Natural killer cell treated with Interleukin-12 subunit alpha and Interleukin-12 subunit beta and Interleukin-15 and Interleukin-18, amount 100 ng/mL, for 72 hours (primary cell): ENCODE results near the gene ENTPD6. TPM values are rescaled to one million over a fixed set of nuclear protein-coding genes. Genes with fewer than 3 reads are reported as not detected.
"Not testable (repeated sequence)": the region's sequence is repeated elsewhere in the genome, so short reads cannot be mapped to it uniquely, and the experiment has no call there.

Experiments used
- ATAC-seq, 2 donors: fragments of 150-1000 bp; cut with Tn5 transposase in 1 of 2; sonication (Bioruptor Pico), chemical (Tn5 transposase) in 1 of 2; 2 replicates each; pipeline ENCODE4 v1.10.0; 2021
- DNase-seq: peaks from one replicate; pipeline ENCODE4 v3.0.0; 2022; ENCODE audit warnings: low spot score
- H3K27ac Mint-ChIP-seq, 2 donors: 1 replicate in 1 of 2; 2 replicates in 1 of 2; pipeline ENCODE4 v1.8.0; 2022; ENCODE audit warnings: mixed read lengths in 2 of 2, mild to moderate bottlenecking in 1 of 2, moderate library complexity in 1 of 2
- H3K27me3 Mint-ChIP-seq, 2 donors: 1 replicate in 1 of 2; 2 replicates in 1 of 2; pipeline ENCODE4 v1.8.0; 2022; ENCODE audit warnings: mixed read lengths in 2 of 2
- H3K36me3 Mint-ChIP-seq: one replicate; pipeline ENCODE4 v1.8.0; 2022; ENCODE audit warnings: mixed read lengths
- H3K4me1 Mint-ChIP-seq, 2 donors: 1 replicate in 1 of 2; 2 replicates in 1 of 2; pipeline ENCODE4 v1.8.0; 2022; ENCODE audit warnings: low read depth in 2 of 2, mixed read lengths in 2 of 2, mild to moderate bottlenecking in 1 of 2
- H3K4me3 Mint-ChIP-seq: one replicate; pipeline ENCODE4 v1.8.0; 2022; ENCODE audit warnings: mixed read lengths
- H3K9me3 Mint-ChIP-seq: 2 replicates; pipeline ENCODE4 v1.8.0; 2022; ENCODE audit warnings: mixed read lengths
- total RNA-seq, 2 donors: library from RNA; stranded (reverse); gene quantifications; one replicate each; pipeline ENCODE4 v1.2.3, GENCODE V29; 2022

Gene ENTPD6
- total RNA-seq, 2 donors from 2014 or later: 24.9 to 58.7 TPM

GRCh38 chr20:25176184-25176583 is 19.3 kb upstream of the ENTPD6 start:
- Mint-ChIP-seq H3K27ac (no peak overlapping the region), H3K36me3 (no peaks in the 10 kb centered on the region), H3K4me3 (no peak overlapping the region), H3K27me3 (peaks cover 0 to 5% of the 10 kb centered on the region in 2 donors), H3K9me3 (no peaks in the 10 kb centered on the region), H3K4me1 (no peaks in the 10 kb centered on the region)
- ATAC-seq (no peak), DNase-seq (no peak)

- H3K27ac Mint-ChIP-seq: no peak overlapping the region
- DNase-seq: no peak
- H3K36me3 Mint-ChIP-seq: peaks cover 3% of the 10 kb centered on the region
- H3K27me3 Mint-ChIP-seq: peaks cover 0 to 7% of the 10 kb centered on the region in 2 donors
- no peak overlapping the region for H3K4me3 Mint-ChIP-seq
- no peaks in the 10 kb centered on the region for H3K4me1 Mint-ChIP-seq
- ATAC-seq: no peak
- no peaks in the 10 kb centered on the region for H3K9me3 Mint-ChIP-seq
Observed at GRCh38 chr20:25177890-25178321, 17.6 kb upstream of the ENTPD6 start.

GRCh38 chr20:25178563-25179438 is 16.7 kb upstream of the ENTPD6 start:
- Mint-ChIP-seq H3K4me1 (no peaks in the 10 kb centered on the region), H3K27me3 (peaks cover 7 to 11% of the 10 kb centered on the region in 2 donors), H3K9me3 (peaks cover 3% of the 10 kb centered on the region), H3K27ac (no peak overlapping the region), H3K36me3 (peaks cover 12% of the 10 kb centered on the region), H3K4me3 (no peak overlapping the region)
- ATAC-seq (peak; percentile 60 to 61), DNase-seq (no peak)

GRCh38 chr20:25179439-25180089 is 15.9 kb upstream of the ENTPD6 start:
- peaks cover 20% of the 10 kb centered on the region for H3K36me3 Mint-ChIP-seq
- H3K4me1 Mint-ChIP-seq: no peaks in the 10 kb centered on the region
- ATAC-seq (no peak), DNase-seq (no peak)
- peaks cover 4% of the 10 kb centered on the region for H3K9me3 Mint-ChIP-seq
- H3K27ac Mint-ChIP-seq: no peak overlapping the region
- peaks cover 14 to 16% of the 10 kb centered on the region in 2 donors for H3K27me3 Mint-ChIP-seq
- H3K4me3 Mint-ChIP-seq: no peak overlapping the region

DNA sequence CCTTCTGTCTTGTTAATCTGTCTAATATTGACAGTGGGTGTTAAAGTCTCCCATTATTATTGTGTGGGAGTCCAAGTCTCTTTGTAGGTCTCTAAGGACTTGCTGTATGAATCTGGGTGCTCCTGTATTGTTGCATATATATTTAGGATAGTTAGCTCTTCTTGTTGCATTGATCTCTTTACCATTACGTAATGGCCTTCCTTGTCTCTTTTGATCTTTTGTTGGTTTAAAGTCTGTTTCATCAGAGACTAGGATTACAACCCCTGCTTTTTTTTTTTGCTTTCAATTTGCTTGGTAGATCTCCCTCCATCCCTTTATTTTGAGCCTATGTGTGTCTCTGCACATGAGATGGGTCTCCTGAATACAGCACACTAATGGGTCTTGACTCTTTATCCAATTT is 11.1 kb upstream of the ENTPD6 start:
- Mint-ChIP-seq H3K36me3 (peaks cover 28% of the 10 kb centered on the region), H3K27me3 (peaks cover 26 to 30% of the 10 kb centered on the region in 2 donors)
- DNase-seq, H3K27ac Mint-ChIP-seq, H3K4me3 Mint-ChIP-seq, H3K4me1 Mint-ChIP-seq, H3K9me3 Mint-ChIP-seq, ATAC-seq: not testable (repeated sequence)

- H3K4me1 Mint-ChIP-seq: no peaks in the 10 kb centered on the region
- peaks cover 28% of the 10 kb centered on the region for H3K36me3 Mint-ChIP-seq
- H3K4me3 Mint-ChIP-seq: no peak overlapping the region
- ATAC-seq (no peak), DNase-seq (no peak)
- peaks cover 29 to 38% of the 10 kb centered on the region in 2 donors for H3K27me3 Mint-ChIP-seq
- H3K9me3 Mint-ChIP-seq: peaks cover 4% of the 10 kb centered on the region
- no peak overlapping the region for H3K27ac Mint-ChIP-seq
Observed at GRCh38 chr20:25187220-25187619, 8.3 kb upstream of the ENTPD6 start.

DNA sequence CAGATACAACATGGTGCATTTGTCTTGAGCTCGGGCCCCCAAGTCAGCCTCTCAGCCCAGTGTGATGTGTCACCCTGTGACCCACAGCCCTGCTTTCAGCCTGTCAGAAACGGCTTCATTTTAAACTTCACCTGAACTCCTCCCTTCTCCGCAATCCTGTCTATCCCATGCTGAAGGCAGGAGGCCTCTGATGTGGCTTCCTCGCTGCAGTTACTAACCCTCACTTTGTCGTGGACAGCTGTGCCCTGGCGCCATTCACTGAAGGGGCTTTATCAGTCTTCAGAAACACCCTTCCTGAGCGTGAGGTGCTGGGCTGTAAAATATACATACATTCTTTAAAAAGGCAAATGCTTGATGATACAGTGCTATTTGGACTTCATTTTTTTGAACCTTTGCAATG is 7.9 kb upstream of the ENTPD6 start:
- no peak for ATAC-seq

DNA sequence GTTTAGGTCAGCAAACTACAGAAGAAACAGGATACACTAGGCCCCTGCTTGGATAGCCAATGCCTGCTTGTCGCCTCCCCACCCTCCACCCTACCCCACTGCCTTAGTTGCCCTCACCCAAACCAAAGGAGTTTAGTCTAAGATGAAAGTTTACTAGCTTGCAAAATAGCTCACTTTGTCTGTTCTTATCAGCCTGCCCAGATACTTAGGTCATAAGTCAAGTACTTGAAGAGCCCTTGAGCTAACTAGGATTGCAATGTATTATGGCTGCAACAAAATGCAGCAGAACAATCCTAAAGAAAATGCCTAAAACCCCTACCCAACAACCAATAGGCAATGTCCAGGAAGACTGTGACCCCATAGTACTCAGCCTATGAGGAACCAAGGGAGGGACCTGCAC is 7.3 kb upstream of the ENTPD6 start:
- Mint-ChIP-seq H3K4me3 (no peak overlapping the region), H3K27me3 (peaks cover 29 to 37% of the 10 kb centered on the region in 2 donors), H3K36me3 (peaks cover 21% of the 10 kb centered on the region), H3K27ac (no peak overlapping the region), H3K9me3 (peaks cover 4% of the 10 kb centered on the region), H3K4me1 (no peaks in the 10 kb centered on the region)
- ATAC-seq: no peak
- DNase-seq: no peak

More for the DNA sequence above, 7.9 kb upstream of the ENTPD6 start:
- no peak overlapping the region for H3K27ac Mint-ChIP-seq
- peaks cover 27% of the 10 kb centered on the region for H3K36me3 Mint-ChIP-seq
- DNase-seq: no peak
- no peaks in the 10 kb centered on the region for H3K4me1 Mint-ChIP-seq
- peaks cover 4% of the 10 kb centered on the region for H3K9me3 Mint-ChIP-seq
- no peak overlapping the region for H3K4me3 Mint-ChIP-seq
- peaks cover 29 to 38% of the 10 kb centered on the region in 2 donors for H3K27me3 Mint-ChIP-seq

DNA sequence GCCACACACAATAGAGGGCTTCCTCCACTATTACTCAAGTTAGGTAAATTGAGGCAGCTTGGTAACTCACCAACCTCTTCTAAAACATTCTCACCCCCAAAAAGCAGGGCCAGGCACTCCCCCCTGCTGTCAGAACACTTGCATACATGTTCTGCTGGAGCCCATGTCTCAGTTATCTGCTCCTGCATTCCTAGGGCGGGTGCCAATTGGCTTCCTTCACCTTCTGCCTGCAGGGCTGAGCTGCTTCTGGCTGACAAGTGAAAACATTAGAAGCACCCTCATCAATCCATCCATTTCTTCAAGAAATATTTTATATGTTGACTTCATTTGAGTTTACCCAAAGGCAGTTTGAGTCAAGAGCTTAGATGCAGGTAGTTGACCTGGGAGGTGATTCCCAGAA is 4.5 kb upstream of the ENTPD6 start:
- peaks cover 1 to 4% of the 10 kb centered on the region in 2 donors for H3K4me1 Mint-ChIP-seq
- DNase-seq: no peak
- no peak overlapping the region for H3K4me3 Mint-ChIP-seq
- ATAC-seq: no peak
- no peaks in the 10 kb centered on the region for H3K9me3 Mint-ChIP-seq
- H3K36me3 Mint-ChIP-seq: no peaks in the 10 kb centered on the region
- no peak overlapping the region for H3K27ac Mint-ChIP-seq
- H3K27me3 Mint-ChIP-seq: peaks cover 5 to 9% of the 10 kb centered on the region in 2 donors

DNA sequence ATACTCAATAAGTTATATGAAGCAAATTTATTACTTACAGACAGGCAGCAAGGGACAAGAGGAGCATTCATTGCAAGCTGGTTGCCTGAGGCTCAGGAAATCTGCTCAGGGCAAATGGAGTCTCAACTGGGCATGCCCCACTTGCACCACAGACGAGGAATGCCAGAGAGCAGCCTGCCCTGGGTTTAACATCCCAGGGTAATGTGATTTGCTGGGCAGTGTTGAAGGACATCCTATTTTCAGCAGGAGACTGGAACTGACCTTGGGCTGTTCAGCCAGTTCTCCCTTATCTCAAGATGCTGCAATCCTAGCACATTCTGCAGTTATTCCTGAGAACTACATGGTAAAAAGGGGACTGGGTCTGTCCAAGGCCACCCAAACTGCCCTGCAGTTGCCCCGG is 3.8 kb upstream of the ENTPD6 start:
- peaks cover 6 to 8% of the 10 kb centered on the region in 2 donors for H3K4me1 Mint-ChIP-seq
- H3K27me3 Mint-ChIP-seq: peaks cover 5 to 7% of the 10 kb centered on the region in 2 donors
- no peaks in the 10 kb centered on the region for H3K9me3 Mint-ChIP-seq
- H3K36me3 Mint-ChIP-seq: no peaks in the 10 kb centered on the region
- no peak overlapping the region for H3K4me3 Mint-ChIP-seq
- ATAC-seq (no peak), DNase-seq (no peak)
- H3K27ac Mint-ChIP-seq: no peak overlapping the region

DNA sequence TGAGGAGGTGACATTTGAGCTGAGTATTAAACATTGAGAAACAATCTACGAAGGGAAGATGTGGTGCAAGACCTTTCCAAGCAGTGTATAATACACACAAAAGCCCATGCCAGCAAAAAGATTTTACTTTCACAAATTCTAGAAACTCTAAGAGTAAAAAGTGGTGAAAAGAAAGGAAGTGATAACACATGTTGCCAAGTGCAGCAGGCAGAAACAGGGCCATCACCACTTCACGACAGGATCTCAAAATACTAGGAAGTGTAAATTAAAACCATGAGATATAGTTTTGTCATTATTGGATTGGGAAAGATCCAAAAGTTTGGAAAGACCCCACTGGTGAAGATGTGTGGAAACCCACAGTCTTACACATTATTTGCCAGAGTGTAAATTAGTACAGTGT is 1.7 kb upstream of the ENTPD6 start:
- peaks cover 5 to 7% of the 10 kb centered on the region in 2 donors for H3K27me3 Mint-ChIP-seq
- no peak for ATAC-seq
- peak overlapping the region in 1 of 2 donors; percentile 88 for H3K27ac Mint-ChIP-seq
- H3K4me1 Mint-ChIP-seq: peaks cover 17 to 20% of the 10 kb centered on the region in 2 donors
- no peak for DNase-seq
- no peaks in the 10 kb centered on the region for H3K36me3 Mint-ChIP-seq
- peak overlapping the region; percentile 2 for H3K4me3 Mint-ChIP-seq
- no peaks in the 10 kb centered on the region for H3K9me3 Mint-ChIP-seq

DNA sequence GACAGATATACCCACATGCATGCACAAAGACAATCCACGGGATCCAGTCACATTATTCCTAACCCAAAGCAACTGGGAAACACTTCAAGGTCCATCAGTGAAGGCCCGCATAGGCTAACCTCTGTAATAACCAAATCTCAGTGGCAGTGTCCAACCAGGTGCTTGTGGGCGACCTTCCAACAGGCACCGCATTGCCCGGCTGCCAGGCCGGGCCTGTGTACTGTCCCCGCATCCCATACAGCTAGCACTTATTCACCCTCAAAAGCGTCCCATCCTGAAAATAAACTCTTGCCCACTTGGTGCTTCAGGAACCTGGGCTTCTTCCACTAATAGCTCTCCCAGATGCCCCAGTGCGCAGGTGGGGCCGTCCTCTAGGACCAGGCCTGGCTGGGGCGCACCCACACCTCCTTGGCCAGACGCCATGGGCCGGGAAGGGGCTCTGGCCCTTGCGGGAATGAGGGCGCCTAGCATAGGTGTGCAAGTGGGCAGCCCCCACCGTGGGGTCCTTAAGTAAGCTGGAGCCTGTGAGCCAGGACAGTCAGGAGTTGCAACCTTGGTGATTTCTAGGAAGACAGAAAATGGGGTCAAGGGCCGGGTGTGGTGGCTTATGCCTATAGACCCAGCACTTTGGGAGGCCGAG is 1.1 kb upstream of the ENTPD6 start:
- no peak for DNase-seq
- Mint-ChIP-seq H3K9me3 (no peaks in the 10 kb centered on the region), H3K4me1 (peaks cover 17 to 21% of the 10 kb centered on the region in 2 donors), H3K27me3 (peaks cover 5 to 7% of the 10 kb centered on the region in 2 donors), H3K4me3 (peak overlapping the region; percentile 94), H3K27ac (peak overlapping the region; percentile 55 to 88), H3K36me3 (no peaks in the 10 kb centered on the region)
- no peak for ATAC-seq

- Mint-ChIP-seq H3K9me3 (no peaks in the 10 kb centered on the region), H3K27me3 (no peaks in the 10 kb centered on the region), H3K27ac (peak overlapping the region; percentile 25 to 81), H3K4me1 (peaks cover 20 to 21% of the 10 kb centered on the region in 2 donors), H3K36me3 (no peaks in the 10 kb centered on the region), H3K4me3 (peak overlapping the region; percentile 94)
- DNase-seq (no peak), ATAC-seq (peak; percentile 17 to 43)
Observed at GRCh38 chr20:25195962-25196785, 662 bp downstream of the ENTPD6 start.
